GM23248 (cell line): ENCODE results near the gene OSTN. TPM values are rescaled to one million over a fixed set of nuclear protein-coding genes. Genes with fewer than 3 reads are reported as not detected.
"Not testable (repeated sequence)": the region's sequence is repeated elsewhere in the genome, so short reads cannot be mapped to it uniquely, and the experiment has no call there.

Source experiments
- DNase-seq: peaks from one replicate; pipeline ENCODE4 v3.0.0-alpha.2; 2015
- H2AFZ ChIP-seq: fragments of 200-600 bp; sonication (generic); 2 replicates; pipeline ENCODE4 v1.6.1; 2016; ENCODE audit warnings: antibody characterized with exemption
- H3F3A ChIP-seq: fragments of 200-600 bp; sonication (generic); 2 replicates; pipeline ENCODE4 v1.6.1; 2016; ENCODE audit warnings: mild to moderate bottlenecking, antibody characterized with exemption, mixed run types; ENCODE audit not compliant: insufficient read depth
- H3K27ac ChIP-seq: fragments of 200-600 bp; sonication (generic); 2 replicates; pipeline ENCODE4 v1.5.1; 2016; ENCODE audit warnings: mild to moderate bottlenecking
- H3K27me3 ChIP-seq: fragments of 200-600 bp; sonication (generic); replicated peaks from 2 replicates; pipeline ENCODE4 v1.6.1; 2016; ENCODE audit warnings: mild to moderate bottlenecking; ENCODE audit not compliant: insufficient read depth
- H3K36me3 ChIP-seq: fragments of 200-600 bp; sonication (generic); 2 replicates; pipeline ENCODE4 v1.6.1; 2016; ENCODE audit warnings: low read depth, mild to moderate bottlenecking
- H3K4me1 ChIP-seq: fragments of 200-600 bp; sonication (generic); 2 replicates; pipeline ENCODE4 v1.6.1; 2016; ENCODE audit warnings: mild to moderate bottlenecking; ENCODE audit not compliant: insufficient read depth
- H3K4me2 ChIP-seq: fragments of 200-600 bp; sonication (generic); one replicate; pipeline ENCODE4 v1.6.1; 2016; ENCODE audit warnings: mild to moderate bottlenecking; ENCODE audit not compliant: unreplicated experiment
- H3K4me3 ChIP-seq: fragments of 200-600 bp; sonication (generic); 2 replicates; pipeline ENCODE4 v1.5.1; 2016; ENCODE audit warnings: mild to moderate bottlenecking
- H3K79me2 ChIP-seq: fragments of 200-600 bp; sonication (generic); 2 replicates; pipeline ENCODE4 v1.6.1; 2016; ENCODE audit warnings: mild to moderate bottlenecking; ENCODE audit not compliant: insufficient read depth
- H3K9ac ChIP-seq: fragments of 200-600 bp; sonication (generic); 2 replicates; pipeline ENCODE4 v1.6.1; 2016; ENCODE audit warnings: mild to moderate bottlenecking
- H3K9me2 ChIP-seq: fragments of 200-600 bp; sonication (generic); 2 replicates; pipeline ENCODE4 v1.6.1; 2016; ENCODE audit warnings: mixed run types, mild to moderate bottlenecking, moderate library complexity; ENCODE audit not compliant: insufficient read depth
- H3K9me3 ChIP-seq: fragments of 200-600 bp; sonication (generic); one replicate; pipeline ENCODE4 v1.6.1; 2017; ENCODE audit warnings: low read depth
- H4K20me1 ChIP-seq: fragments of 200-600 bp; sonication (generic); 2 replicates; pipeline ENCODE4 v1.6.0; 2016; ENCODE audit not compliant: insufficient read depth
- EZH2 ChIP-seq: fragments of 200-600 bp; sonication (generic); IDR thresholded peaks from 2 replicates; pipeline ENCODE4 v1.6.1; 2018; ENCODE audit warnings: antibody characterized with exemption, mild to moderate bottlenecking; ENCODE audit not compliant: insufficient read depth, poor library complexity, severe bottlenecking
- EZH2phosphoT487 ChIP-seq: fragments of 200-600 bp; sonication (generic); IDR thresholded peaks from 2 replicates; pipeline ENCODE4 v1.6.1; 2018; ENCODE audit warnings: antibody characterized with exemption, moderate library complexity, mild to moderate bottlenecking, low read depth; ENCODE audit not compliant: insufficient read depth
- WGBS, 2 experiments: methylation state at CpG; one replicate each; pipeline ENCODE4 v1.1.6; 2015 to 2017; ENCODE audit warnings: low lambda C conversion rate in 2 of 2, low coverage in 1 of 2; ENCODE audit errors: missing lambda C conversion rate in 2 of 2; 5-methylcytosine and 5-hydroxymethylcytosine counted together
- in situ Hi-C: fragments of 300-500 bp; cut with MboI; formaldehyde crosslinking; loops from 2 replicates; pipeline ENCODE4 v1.15.0; 2020
- polyA plus RNA-seq: library from polyadenylated mRNA; unstranded; fragments of >200 nt; fragmentation: Nextera tagmentation; extraction: Ambion mirVana; gene quantifications from 2 replicates; pipeline ENCODE4 v1.2.1, GENCODE V29; 2016
- total RNA-seq: library from RNA; depleted of rRNA; stranded (reverse); fragments of >200 nt; shearing (Covaris generic); gene quantifications from 2 replicates; pipeline ENCODE4 v1.2.3, GENCODE V29; 2014

Gene OSTN
- total and polyA plus RNA-seq, 2 experiments from 2014 or later = not detected

- DNase-seq = no peak
- 63 to 72% methylated on average over 5 of the region's 5 CpGs for WGBS, 2 experiments
- Histone ChIP-seq H3K9ac (no peak overlapping the region), H4K20me1 (no peaks in the 10 kb centered on the region), H3K79me2 (no peaks in the 10 kb centered on the region), H2AFZ (no peak overlapping the region), H3K4me3 (no peak overlapping the region), H3K4me2 (no peak overlapping the region), H3K27ac (no peak overlapping the region), H3K4me1 (no peaks in the 10 kb centered on the region), H3K9me2 (no peaks in the 10 kb centered on the region), H3K36me3 (no peaks in the 10 kb centered on the region), H3F3A (no peaks in the 10 kb centered on the region), H3K9me3 (no peaks in the 10 kb centered on the region), H3K27me3 (no peaks in the 10 kb centered on the region)
- in situ Hi-C loops = no loop called here
- TF ChIP-seq EZH2phosphoT487 (no peak), EZH2 (no peak)
These were observed 70.4 kb downstream of the OSTN start for GRCh38 chr3:191269289-191270085.

GRCh38 chr3:191275244-191275643 is 76.2 kb downstream of the OSTN start:
- H3F3A ChIP-seq, H3K4me3 ChIP-seq, in situ Hi-C loops: not testable (repeated sequence)

GRCh38 chr3:191275751-191276150 is 76.7 kb downstream of the OSTN start:
- no peak overlapping the region for H3K4me3 ChIP-seq
- no peaks in the 10 kb centered on the region for H3K4me1 ChIP-seq
- DNase-seq = no peak
- H4K20me1 ChIP-seq = no peaks in the 10 kb centered on the region
- no peaks in the 10 kb centered on the region for H3F3A ChIP-seq
- no peaks in the 10 kb centered on the region for H3K27me3 ChIP-seq
- H3K9me2 ChIP-seq = no peaks in the 10 kb centered on the region
- no peak overlapping the region for H3K9ac ChIP-seq
- no peaks in the 10 kb centered on the region for H3K79me2 ChIP-seq
- no peaks in the 10 kb centered on the region for H3K36me3 ChIP-seq
- H2AFZ ChIP-seq = no peak overlapping the region
- no peak overlapping the region for H3K4me2 ChIP-seq
- in situ Hi-C loops = no loop called here
- H3K9me3 ChIP-seq = no peaks in the 10 kb centered on the region
- TF ChIP-seq EZH2 (no peak), EZH2phosphoT487 (no peak)
- H3K27ac ChIP-seq = no peak overlapping the region

More at GRCh38 chr3:191275244-191275643, 76.2 kb downstream of the OSTN start:
- H3K9me3 ChIP-seq, H3K9me2 ChIP-seq, H3K79me2 ChIP-seq, H3K4me2 ChIP-seq, H3K36me3 ChIP-seq, H4K20me1 ChIP-seq, H3K4me1 ChIP-seq, DNase-seq, H3K27ac ChIP-seq, H3K9ac ChIP-seq, H2AFZ ChIP-seq, H3K27me3 ChIP-seq: not testable (repeated sequence)
- WGBS, 2 experiments = 85 to 88% methylated on average over 14 of the region's 14 CpGs

GRCh38 chr3:191280111-191280510 is 81.1 kb downstream of the OSTN start:
- no peak overlapping the region for H3K4me2 ChIP-seq
- in situ Hi-C loops = no loop called here
- 3 to 17% methylated on average over 1 of the region's 1 CpG for WGBS, 2 experiments

GRCh38 chr3:191280882-191281281 is 81.8 kb downstream of the OSTN start:
- H2AFZ ChIP-seq = no peak overlapping the region
- in situ Hi-C loops = no loop called here
- H4K20me1 ChIP-seq = no peaks in the 10 kb centered on the region

More at GRCh38 chr3:191280111-191280510, 81.1 kb downstream of the OSTN start:
- Histone ChIP-seq H4K20me1 (no peaks in the 10 kb centered on the region), H3K4me3 (no peak overlapping the region), H3K27ac (no peak overlapping the region), H3K9me3 (no peaks in the 10 kb centered on the region), H3K79me2 (no peaks in the 10 kb centered on the region), H3K4me1 (peaks cover 10% of the 10 kb centered on the region), H3K9ac (no peak overlapping the region), H2AFZ (no peak overlapping the region), H3F3A (peaks cover 11% of the 10 kb centered on the region; the same call in 1 of the 2 replicates), H3K36me3 (no peaks in the 10 kb centered on the region), H3K9me2 (no peaks in the 10 kb centered on the region), H3K27me3 (no peaks in the 10 kb centered on the region)
- DNase-seq = no peak
- TF ChIP-seq EZH2 (no peak), EZH2phosphoT487 (no peak)

More at GRCh38 chr3:191280882-191281281, 81.8 kb downstream of the OSTN start:
- H3K36me3 ChIP-seq = no peaks in the 10 kb centered on the region
- no peak overlapping the region for H3K9ac ChIP-seq
- no peak overlapping the region for H3K4me2 ChIP-seq
- TF ChIP-seq EZH2 (no peak), EZH2phosphoT487 (no peak)
- H3K4me1 ChIP-seq = peaks cover 10% of the 10 kb centered on the region
- H3F3A ChIP-seq = peaks cover 11% of the 10 kb centered on the region; the same call in 1 of the 2 replicates
- H3K79me2 ChIP-seq = no peaks in the 10 kb centered on the region
- H3K27me3 ChIP-seq = no peaks in the 10 kb centered on the region
- H3K4me3 ChIP-seq = no peak overlapping the region
- H3K9me3 ChIP-seq = no peaks in the 10 kb centered on the region
- no peaks in the 10 kb centered on the region for H3K9me2 ChIP-seq
- no peak overlapping the region for H3K27ac ChIP-seq
- DNase-seq = no peak
